Naive thymus-derived CD8-positive, alpha-beta T cell (primary cell): ENCODE data around the gene ECSIT. TPM values are rescaled to one million over a fixed set of nuclear protein-coding genes. Genes with fewer than 3 reads are reported as not detected.
A peak's percentile ranks its signal among the peaks of the same experiment; 100 is the strongest.

Source experiments
- ATAC-seq, 2 donors: fragments of 150-1000 bp; cut with Tn5 transposase in 1 of 2; sonication (Bioruptor Pico), chemical (Tn5 transposase) in 1 of 2; 1 replicate in 1 of 2; 2 replicates in 1 of 2; pipeline ENCODE4 v1.10.0; 2021; ENCODE audit warnings: mild to moderate bottlenecking in 2 of 2, moderate library complexity in 2 of 2
- POLR2A ChIA-PET: fragments of 350-600 bp; sonication (Branson Sonifier 250); formaldehyde crosslinking; loops from one replicate; lab custom pipeline; 2021; ENCODE audit warnings: antibody characterized with exemption; lab: Charles Lee
- DNase-seq, 10 donors: peaks; one replicate each; pipeline versions ENCODE4 v3.0.0 to v3.0.0-alpha.2; 2020 to 2022
- H3K27ac Mint-ChIP-seq, 10 donors: one replicate each; pipeline ENCODE4 v1.8.0; 2020 to 2022; ENCODE audit warnings: mild to moderate bottlenecking in 10 of 10, mixed read lengths in 10 of 10, moderate library complexity in 4 of 10, inconsistent platforms in 1 of 10
- H3K27me3 Mint-ChIP-seq, 5 donors: one replicate each; pipeline ENCODE4 v1.8.0; 2021 to 2022; ENCODE audit warnings: mixed read lengths in 5 of 5
- H3K36me3 Mint-ChIP-seq, 3 donors: one replicate each; pipeline ENCODE4 v1.8.0; 2020 to 2022; ENCODE audit warnings: mixed read lengths in 3 of 3, mild to moderate bottlenecking in 2 of 3, inconsistent platforms in 1 of 3
- H3K4me1 Mint-ChIP-seq, 4 donors: one replicate each; pipeline ENCODE4 v1.8.0; 2021 to 2022; ENCODE audit warnings: mixed read lengths in 4 of 4
- H3K4me3 Mint-ChIP-seq, 10 donors: one replicate each; pipeline ENCODE4 v1.8.0; 2020 to 2022; ENCODE audit warnings: mild to moderate bottlenecking in 10 of 10, mixed read lengths in 10 of 10, moderate library complexity in 6 of 10, inconsistent platforms in 1 of 10
- H3K9me3 Mint-ChIP-seq, 9 donors: one replicate each; pipeline ENCODE4 v1.8.0; 2020 to 2022; ENCODE audit warnings: mixed read lengths in 9 of 9, mild to moderate bottlenecking in 3 of 9, inconsistent platforms in 1 of 9, moderate library complexity in 1 of 9
- polyA plus RNA-seq, 3 donors: library from polyadenylated mRNA; unstranded; fragments of 300-500 nt; fragmentation: Illumina TruSeq; gene quantifications; one replicate each; pipeline ENCODE4 v1.2.3, GENCODE V29; 2021
- total RNA-seq, 8 experiments: library from RNA in 2 of 8; stranded (reverse) in 2 of 8; gene quantifications; one replicate each; pipeline ENCODE4 v1.2.3 and lab custom pipeline; 2021 to 2026

Gene ECSIT
- total and polyA plus RNA-seq, 5 experiments from 2014 or later = 34.3 to 50.8 (median 40.1) TPM

DNA sequence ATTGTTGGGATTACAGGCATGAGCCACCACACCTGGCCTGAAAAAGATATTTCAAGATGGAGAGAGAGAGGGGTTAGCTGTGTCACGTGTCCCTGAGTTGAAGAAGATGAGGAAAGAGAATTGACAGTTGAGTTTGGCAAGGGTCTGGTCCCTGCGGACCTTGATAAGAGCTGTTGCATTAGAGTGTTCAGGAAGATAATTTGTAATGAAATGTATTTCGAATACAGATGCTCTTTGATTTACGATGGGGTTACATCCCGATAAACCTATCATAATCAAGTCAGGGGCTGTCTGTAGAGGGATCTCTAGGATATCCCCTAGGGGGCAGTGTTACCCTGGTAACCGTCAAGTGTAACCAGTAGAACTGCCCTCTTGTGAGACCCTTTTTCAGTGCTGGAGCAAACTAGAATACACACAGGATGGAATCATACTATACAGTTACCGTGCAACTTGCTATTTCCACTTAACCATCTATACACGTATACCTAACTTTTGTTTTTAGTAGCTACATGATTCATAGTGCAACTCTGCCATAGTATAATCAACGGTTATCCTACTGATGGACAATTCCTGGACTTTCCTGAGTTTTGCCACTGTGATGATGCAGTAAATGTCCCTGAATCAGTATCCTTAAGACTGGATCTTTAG lies 31.6 kb upstream of the ECSIT start:
- peak overlapping the region; percentile 65 to 94 (median 85) for H3K4me3 Mint-ChIP-seq
- H3K27ac Mint-ChIP-seq = peak overlapping the region; percentile 46 to 96 (median 90)
- DNase-seq (peak in 9 of 10 donors; percentile 49 to 87 (median 70)), ATAC-seq (peak; percentile 52 to 63)
- POLR2A ChIA-PET = interaction anchor here (0.9 to 4.3 kb wide), 4 partner anchors 20 to 186 kb away, joined by 3 to 44 read pairs (median 12); partner anchors contain the start of genes ACP5, ECSIT and SWSAP1
- H3K27me3 Mint-ChIP-seq = no peaks in the 10 kb centered on the region
- no peaks in the 10 kb centered on the region for H3K9me3 Mint-ChIP-seq
- H3K4me1 Mint-ChIP-seq = peaks cover 19 to 58% (median 49%) of the 10 kb centered on the region in 4 donors
- peaks cover 0 to 13% (median 0%) of the 10 kb centered on the region in 3 donors for H3K36me3 Mint-ChIP-seq

DNA sequence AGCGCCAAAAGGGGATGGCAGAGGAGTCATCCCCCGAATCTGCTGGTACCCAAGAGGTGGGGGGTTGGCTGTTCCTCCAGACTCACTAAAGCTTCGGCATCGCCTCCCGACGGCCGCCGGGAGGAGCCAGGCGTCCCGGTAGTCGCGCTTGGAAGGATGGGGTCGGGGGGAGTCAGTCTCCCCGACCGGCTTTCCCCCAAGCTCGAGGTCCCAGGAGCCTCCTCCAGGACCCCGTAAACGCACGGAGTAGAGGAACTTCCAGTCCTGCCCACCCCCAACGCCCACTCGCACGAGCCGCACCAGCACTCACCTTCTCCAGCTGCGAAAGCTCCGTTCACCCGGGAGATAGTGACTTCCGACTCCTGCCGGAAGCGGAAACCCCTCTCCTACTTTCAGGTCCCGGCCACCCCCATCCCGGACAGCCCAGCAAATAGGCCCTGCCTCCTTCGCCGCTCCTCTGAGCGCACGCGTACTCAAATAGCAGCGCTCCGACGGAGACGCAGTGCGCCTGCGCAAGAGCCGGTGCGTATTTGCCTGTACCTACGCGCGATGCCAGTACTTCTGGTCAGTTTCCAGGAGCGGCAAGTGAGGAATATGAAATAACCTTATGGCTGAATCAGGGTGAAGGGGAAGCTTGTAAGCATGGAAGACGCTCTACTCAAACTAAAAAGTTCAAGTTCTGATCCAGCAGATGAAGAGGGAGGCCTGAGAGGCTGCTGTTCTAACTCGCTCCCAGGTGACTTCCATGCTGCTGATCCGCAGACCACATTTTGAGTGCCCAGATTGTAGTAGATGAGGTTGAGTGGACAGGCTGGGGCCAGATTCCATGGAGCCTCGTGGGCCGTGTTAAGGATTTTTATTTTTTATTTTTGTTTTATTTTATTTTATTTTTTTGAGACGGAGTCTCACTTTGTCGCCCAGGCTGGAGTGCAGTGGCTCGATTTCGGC lies 30.2 kb upstream of the ECSIT start, which contains the start of gene ELOF1:
TSS of gene ELOF1 (minus strand) at position 350 of the 948 bp plus-strand sequence. CDS start 4,883 bp downstream, outside the sequence.
- ATAC-seq = peak; percentile 92 to 93
- H3K4me1 Mint-ChIP-seq = peaks cover 22 to 60% (median 54%) of the 10 kb centered on the region in 4 donors
- no peaks in the 10 kb centered on the region for H3K27me3 Mint-ChIP-seq
- H3K4me3 Mint-ChIP-seq = peak within 1 kb of the TSS; percentile 92 to 100 (median 96)
- POLR2A ChIA-PET = interaction anchor here (0.6 to 4.3 kb wide), 17 partner anchors 9 to 991 kb away, joined by 3 to 44 read pairs (median 3); partner anchors contain the start of genes ACP5, ECSIT, SWSAP1 and ZNF627
- peaks cover 0 to 17% (median 0%) of the 10 kb centered on the region in 3 donors for H3K36me3 Mint-ChIP-seq
- peak within 1 kb of the TSS; percentile 89 to 99 (median 96) for H3K27ac Mint-ChIP-seq
- DNase-seq = peak; percentile 90 to 98 (median 96)
- no peaks in the 10 kb centered on the region for H3K9me3 Mint-ChIP-seq

DNA sequence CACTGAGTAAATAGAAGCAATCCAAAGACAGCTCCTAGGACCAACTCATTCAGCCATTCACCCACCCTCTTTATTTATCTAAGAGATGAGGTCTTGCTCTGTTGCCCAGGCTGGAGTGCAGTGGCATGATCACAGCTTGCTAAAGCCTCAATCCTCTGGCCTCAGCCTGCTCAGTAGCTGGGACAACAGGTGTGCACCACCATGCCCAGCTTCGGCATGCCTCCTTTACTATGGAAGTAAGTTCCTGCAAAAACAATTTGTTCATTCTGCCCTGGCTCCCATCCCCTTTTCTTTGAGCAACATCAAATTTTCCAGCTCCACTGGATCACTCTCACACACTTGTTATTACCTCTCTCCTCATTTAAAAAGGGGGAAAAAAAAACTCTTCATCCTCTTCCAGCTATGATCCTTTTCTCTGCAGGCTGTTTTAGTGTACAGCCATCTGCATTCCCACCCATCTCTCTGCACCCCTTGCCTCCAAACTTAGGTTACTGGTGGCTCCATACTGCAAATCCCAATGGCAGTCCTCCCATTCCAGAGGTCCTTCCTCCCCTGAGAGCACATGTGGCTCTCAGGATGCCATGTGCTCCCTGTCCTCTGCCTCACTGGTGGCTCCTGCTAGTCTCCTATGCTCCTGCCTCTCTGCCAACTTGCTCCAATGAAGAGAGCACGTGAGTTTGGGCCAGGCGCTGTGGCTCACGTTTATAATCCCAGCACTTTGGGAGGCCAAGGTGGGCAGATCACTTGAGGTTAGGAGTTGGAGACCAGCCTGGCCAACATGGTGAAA lies 27.9 kb upstream of the ECSIT start:
- Mint-ChIP-seq H3K9me3 (no peaks in the 10 kb centered on the region), H3K27me3 (no peaks in the 10 kb centered on the region), H3K36me3 (peaks cover 0 to 30% (median 0%) of the 10 kb centered on the region in 3 donors), H3K27ac (peak overlapping the region in 9 of 10 donors; percentile 4 to 73 (median 43)), H3K4me1 (peaks cover 25 to 52% (median 51%) of the 10 kb centered on the region in 4 donors), H3K4me3 (peak overlapping the region; percentile 5 to 100 (median 72))
- POLR2A ChIA-PET = interaction anchor here (0.7 kb wide), 1 partner anchor 216 kb away, joined by 3 read pairs; no protein-coding TSS in a partner anchor
- ATAC-seq = no peak
- no peak for DNase-seq

DNA sequence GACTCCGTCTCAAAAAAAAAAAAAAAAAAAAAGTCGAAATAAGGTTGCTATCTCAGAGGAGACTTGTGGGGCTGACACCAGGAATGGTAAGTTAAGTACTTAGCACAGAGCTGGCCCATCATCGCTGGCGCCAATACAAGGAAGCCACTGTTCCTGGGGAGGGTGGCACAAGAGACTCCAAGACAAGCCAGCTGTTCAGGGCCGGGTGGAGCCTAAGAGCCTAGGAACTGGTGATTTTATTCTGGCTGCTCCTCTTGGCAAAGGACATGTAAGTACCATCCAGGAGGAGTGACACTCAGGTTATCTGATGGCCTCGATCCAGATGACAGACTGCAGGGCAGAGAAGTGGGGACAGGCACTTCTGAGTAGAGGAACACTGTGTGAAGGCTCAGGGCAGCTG lies 26.3 kb upstream of the ECSIT start:
- H3K36me3 Mint-ChIP-seq = peaks cover 0 to 30% (median 0%) of the 10 kb centered on the region in 3 donors
- POLR2A ChIA-PET = no interaction called here
- no peaks in the 10 kb centered on the region for H3K9me3 Mint-ChIP-seq
- ATAC-seq = no peak
- H3K4me1 Mint-ChIP-seq = peaks cover 24 to 44% (median 42%) of the 10 kb centered on the region in 4 donors
- H3K27me3 Mint-ChIP-seq = no peaks in the 10 kb centered on the region
- peak overlapping the region in 4 of 10 donors; percentile 52 to 72 (median 68) for H3K4me3 Mint-ChIP-seq
- peak overlapping the region in 6 of 10 donors; percentile 4 to 73 (median 48) for H3K27ac Mint-ChIP-seq
- no peak for DNase-seq

DNA sequence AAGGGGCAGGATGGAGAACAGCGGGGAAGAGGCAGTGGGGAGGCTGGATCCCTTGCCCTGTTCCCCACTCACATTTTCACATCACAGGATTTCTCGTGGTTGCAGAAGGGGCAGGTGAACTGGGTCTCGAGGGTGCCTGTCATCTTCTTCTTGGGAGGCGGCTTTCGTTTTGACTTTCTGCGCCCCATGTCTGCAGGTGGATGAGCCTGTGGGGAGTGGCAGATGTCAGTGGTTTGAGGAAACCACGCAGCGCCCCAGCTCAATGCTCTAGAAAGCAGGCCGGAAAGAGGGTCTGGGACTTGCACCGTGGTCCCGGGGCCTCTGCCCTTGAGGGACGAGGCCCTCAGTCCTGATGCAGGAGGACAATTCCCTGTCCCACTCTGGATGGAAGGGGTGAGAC lies 25.2 kb upstream of the ECSIT start:
- ATAC-seq = no peak
- Mint-ChIP-seq H3K4me3 (no peak overlapping the region), H3K4me1 (peaks cover 23 to 38% (median 35%) of the 10 kb centered on the region in 4 donors), H3K27me3 (no peaks in the 10 kb centered on the region), H3K9me3 (no peaks in the 10 kb centered on the region), H3K27ac (peak overlapping the region in 4 of 10 donors; percentile 6 to 72 (median 34)), H3K36me3 (peaks cover 0 to 30% (median 0%) of the 10 kb centered on the region in 3 donors)
- POLR2A ChIA-PET = interaction anchor here (0.6 kb wide), 1 partner anchor 410 kb away, joined by 8 read pairs; no protein-coding TSS in a partner anchor
- no peak for DNase-seq

DNA sequence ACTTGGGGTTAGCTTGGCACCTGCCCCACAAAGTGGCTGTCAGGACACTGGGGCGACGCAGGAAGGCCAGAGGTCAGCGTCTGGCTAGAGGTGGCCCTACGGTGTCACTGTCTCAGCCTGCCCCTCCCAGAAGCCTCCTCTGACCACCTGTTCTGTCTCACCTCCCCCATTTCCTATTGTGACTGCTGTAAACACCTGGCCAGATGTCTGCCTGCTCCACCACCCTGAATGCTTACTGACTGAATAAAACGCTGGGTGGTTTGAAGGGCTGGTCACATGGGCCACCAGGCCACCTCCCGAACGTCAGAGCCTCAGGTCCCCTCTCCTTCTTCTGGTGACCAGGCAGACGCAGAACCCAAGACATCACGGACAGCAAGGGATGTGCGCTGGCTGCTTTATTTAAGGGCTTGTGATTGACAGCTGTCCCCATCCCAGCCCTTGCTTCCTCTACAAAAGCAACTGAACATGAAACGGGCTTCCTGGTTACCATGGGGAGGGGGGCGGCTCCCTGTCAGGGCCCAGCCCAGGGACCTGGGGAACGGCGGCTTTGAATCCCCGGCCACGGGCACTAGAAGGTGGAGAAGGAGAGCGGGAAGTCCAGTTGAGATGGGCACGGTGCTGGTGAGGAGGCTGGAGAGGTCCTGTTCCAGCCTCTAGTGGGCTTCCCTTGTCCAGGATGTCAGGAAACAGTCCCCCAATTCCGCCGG lies 23.9 kb upstream of the ECSIT start:
- peaks cover 18 to 28% (median 25%) of the 10 kb centered on the region in 4 donors for H3K4me1 Mint-ChIP-seq

DNA sequence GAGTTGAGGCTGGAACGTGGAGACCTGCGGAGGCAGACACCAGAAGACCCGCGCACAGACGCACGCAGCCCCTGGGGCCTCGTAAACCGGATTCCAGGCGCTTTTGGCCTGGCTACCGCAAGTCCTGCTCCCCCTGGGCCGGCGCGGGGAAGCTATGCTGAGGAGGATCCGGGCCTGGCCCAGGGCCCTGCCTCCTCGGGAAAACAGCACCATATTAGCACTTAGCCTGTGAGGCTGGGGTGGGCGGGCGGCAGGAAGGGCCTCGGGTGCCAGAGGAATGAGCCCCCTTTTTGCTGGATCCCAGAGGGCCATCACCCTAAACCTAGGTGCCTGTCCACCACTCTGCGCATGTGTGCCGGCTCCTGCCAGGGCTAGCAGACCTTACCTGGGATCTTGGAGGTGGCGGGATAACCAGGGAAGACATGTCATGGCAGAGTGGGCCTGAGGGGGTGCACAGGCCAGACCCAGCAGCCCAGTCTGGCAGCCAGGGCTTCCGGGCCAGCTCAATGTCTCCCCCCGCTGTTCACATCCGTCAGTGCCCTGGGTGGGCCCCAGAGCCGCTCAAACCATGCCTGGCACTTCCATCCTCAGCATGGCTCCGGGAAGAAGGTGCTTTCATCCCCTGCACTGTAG lies 22.8 kb upstream of the ECSIT start:
- H3K36me3 Mint-ChIP-seq = peaks cover 0 to 26% (median 0%) of the 10 kb centered on the region in 3 donors
- peaks cover 13 to 20% (median 16%) of the 10 kb centered on the region in 4 donors for H3K4me1 Mint-ChIP-seq
- ATAC-seq (peak in 1 of 2 donors; percentile 57), DNase-seq (no peak)
- H3K27me3 Mint-ChIP-seq = no peaks in the 10 kb centered on the region
- no peaks in the 10 kb centered on the region for H3K9me3 Mint-ChIP-seq
- POLR2A ChIA-PET = interaction anchor here (0.6 kb wide), 1 partner anchor 266 kb away, joined by 6 read pairs; no protein-coding TSS in a partner anchor
- no peak overlapping the region for H3K27ac Mint-ChIP-seq
- H3K4me3 Mint-ChIP-seq = no peak overlapping the region

More for the DNA sequence above, 23.9 kb upstream of the ECSIT start:
- ATAC-seq = no peak
- no peak for DNase-seq
- peaks cover 0 to 30% (median 0%) of the 10 kb centered on the region in 3 donors for H3K36me3 Mint-ChIP-seq
- no peak overlapping the region for H3K4me3 Mint-ChIP-seq
- H3K9me3 Mint-ChIP-seq = no peaks in the 10 kb centered on the region
- no peak overlapping the region for H3K27ac Mint-ChIP-seq
- H3K27me3 Mint-ChIP-seq = no peaks in the 10 kb centered on the region
- POLR2A ChIA-PET = no interaction called here

DNA sequence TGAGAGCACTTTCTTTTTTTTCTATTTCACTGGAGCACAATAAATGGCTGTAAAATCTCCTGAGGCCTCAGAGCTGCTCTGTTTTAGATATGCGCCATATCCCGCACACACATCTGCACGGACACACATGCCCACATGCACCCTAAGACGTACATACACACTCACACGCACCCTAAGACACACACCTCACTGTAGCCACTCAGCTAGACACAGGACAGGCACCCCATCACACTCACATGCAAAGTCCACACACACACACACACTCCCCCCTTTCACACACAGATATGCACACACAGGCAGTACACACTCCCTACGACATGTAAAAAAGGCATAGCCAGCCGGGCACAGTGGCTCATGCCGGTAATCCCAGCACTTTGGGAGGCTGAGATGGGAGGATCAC lies 21.3 kb upstream of the ECSIT start:
- ATAC-seq = no peak
- no peaks in the 10 kb centered on the region for H3K9me3 Mint-ChIP-seq
- no peak overlapping the region for H3K4me3 Mint-ChIP-seq
- peaks cover 1 to 7% (median 5%) of the 10 kb centered on the region in 4 donors for H3K4me1 Mint-ChIP-seq
- no peak for DNase-seq
- POLR2A ChIA-PET = interaction anchor here (0.5 to 0.7 kb wide), 2 partner anchors 8 to 118 kb away, joined by 3 read pairs; no protein-coding TSS in a partner anchor
- peaks cover 0 to under 1% (median 0%) of the 10 kb centered on the region in 5 donors for H3K27me3 Mint-ChIP-seq
- no peak overlapping the region for H3K27ac Mint-ChIP-seq
- peaks cover 0 to 17% (median 0%) of the 10 kb centered on the region in 3 donors for H3K36me3 Mint-ChIP-seq

DNA sequence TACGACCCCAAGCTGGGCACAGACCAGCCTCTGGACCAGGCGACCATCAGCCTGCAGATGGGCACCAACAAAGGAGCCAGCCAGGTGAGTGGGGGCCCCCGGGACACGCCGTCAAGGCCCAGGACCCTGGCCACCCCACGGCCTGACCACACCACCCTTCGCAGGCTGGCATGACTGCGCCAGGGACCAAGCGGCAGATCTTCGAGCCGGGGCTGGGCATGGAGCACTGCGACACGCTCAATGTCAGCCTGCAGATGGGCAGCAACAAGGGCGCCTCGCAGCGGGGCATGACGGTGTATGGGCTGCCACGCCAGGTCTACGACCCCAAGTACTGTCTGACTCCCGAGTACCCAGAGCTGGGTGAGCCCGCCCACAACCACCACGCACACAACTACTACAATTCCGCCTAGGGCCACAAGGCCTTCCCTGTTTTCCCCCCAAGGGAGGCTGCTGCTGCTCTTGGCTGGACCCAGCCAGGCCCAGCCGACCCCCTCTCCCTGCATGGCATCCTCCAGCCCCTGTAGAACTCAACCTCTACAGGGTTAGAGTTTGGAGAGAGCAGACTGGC lies 20.5 kb upstream of the ECSIT start:
- Mint-ChIP-seq H3K36me3 (peaks cover 0 to 16% (median 0%) of the 10 kb centered on the region in 3 donors), H3K9me3 (no peaks in the 10 kb centered on the region), H3K4me3 (no peak overlapping the region), H3K4me1 (peaks cover 0 to 6% (median 4%) of the 10 kb centered on the region in 4 donors), H3K27me3 (peaks cover 0 to 5% (median 0%) of the 10 kb centered on the region in 5 donors), H3K27ac (no peak overlapping the region)
- DNase-seq (no peak), ATAC-seq (no peak)
- POLR2A ChIA-PET = interaction anchor here (0.5 to 0.7 kb wide), 2 partner anchors 9 to 118 kb away, joined by 3 read pairs; no protein-coding TSS in a partner anchor

DNA sequence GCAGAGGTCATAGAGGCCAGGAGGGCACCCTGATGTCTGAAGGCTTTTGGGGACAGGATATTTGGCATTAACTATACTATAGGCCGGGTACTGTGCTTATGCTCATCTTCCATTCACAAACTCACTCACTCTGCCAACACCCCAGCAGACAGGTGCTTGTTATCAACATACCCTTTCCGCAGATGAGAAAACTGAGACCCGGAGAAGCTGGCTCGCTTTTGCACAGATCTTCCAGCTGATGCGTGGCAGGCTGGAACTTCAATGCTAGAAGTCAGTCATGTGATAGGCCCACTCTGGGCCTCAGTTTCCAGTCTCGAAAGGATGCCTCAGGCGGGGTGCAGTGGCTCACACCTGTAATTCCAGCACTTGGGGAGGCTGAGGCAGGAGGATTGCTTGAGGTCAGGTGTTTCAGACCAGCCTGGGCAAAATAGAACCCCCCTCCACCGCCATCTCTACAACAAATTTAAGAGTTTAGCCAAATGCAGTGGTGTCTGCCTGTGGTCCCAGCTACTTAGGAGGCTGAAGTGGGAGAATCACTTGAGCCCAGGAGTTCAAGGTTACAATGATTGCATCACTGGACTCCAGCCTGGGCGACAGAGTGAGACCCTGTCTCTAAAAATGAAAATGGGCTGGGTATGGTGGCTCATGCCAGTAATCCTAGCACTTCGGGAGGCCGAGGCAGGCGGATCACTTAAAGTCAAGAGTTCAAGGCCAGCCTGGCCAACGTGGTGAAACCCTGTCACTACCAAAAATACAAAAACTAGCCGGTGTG lies 19.2 kb upstream of the ECSIT start:
- Mint-ChIP-seq H3K9me3 (no peaks in the 10 kb centered on the region), H3K27me3 (peaks cover 0 to 10% (median 5%) of the 10 kb centered on the region in 5 donors), H3K36me3 (peaks cover 0 to 5% (median 0%) of the 10 kb centered on the region in 3 donors), H3K27ac (no peak overlapping the region), H3K4me1 (peaks cover 0 to 8% (median 0%) of the 10 kb centered on the region in 4 donors), H3K4me3 (no peak overlapping the region)
- no peak for ATAC-seq
- POLR2A ChIA-PET = interaction anchor here (0.6 kb wide), 1 partner anchor 228 kb away, joined by 3 read pairs; no protein-coding TSS in a partner anchor
- no peak for DNase-seq
